DMS 273 (cell line): ENCODE measurements around the gene ASB16.
A peak's percentile ranks its signal among the peaks of the same experiment; 100 is the strongest.

Experiments used
- DNase-seq: peaks from one replicate; lab custom pipeline; 2025; ENCODE audit not compliant: unreplicated experiment; lab: John Stamatoyannopoulos, UW

Gene ASB16

DNA sequence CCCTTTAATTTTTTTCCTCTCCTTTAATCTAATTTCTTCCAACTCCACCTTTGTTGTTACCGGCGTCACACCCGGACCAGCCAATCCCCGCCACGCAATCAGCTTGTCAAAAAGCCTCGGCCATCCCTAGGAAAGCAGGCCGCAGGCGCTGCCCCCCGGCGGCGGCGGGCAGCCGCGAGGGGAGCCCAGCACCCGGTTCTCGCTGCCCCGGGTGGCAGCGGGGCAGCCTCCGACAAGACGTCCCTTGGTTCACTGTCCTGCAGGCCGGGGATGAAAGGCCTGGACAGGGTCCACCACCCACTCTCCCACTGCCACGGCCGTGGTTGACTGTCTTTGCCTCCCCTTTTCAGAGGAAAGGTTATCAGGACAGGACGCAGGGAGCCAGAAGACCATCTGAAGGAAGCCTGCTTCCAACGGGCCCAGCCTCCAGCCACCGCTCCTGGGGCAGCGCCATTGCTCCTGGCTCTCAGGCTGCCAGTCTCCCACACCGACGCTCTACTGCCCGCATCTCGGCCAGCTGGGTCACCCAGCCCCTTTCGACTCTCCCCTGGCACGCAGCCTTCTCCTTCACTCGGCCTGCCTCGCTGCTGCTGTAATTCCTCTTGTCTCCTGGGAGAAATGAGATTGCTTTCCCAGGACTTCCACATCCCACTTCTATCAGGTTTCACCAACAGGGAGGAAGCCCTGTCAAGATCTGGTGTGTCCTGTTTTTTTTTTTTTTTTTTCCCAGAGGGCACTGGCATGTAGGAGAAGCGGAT, 51.8 kb downstream of the ASB16 start:
- DNase-seq, result peak; percentile 96

- peak; percentile 86 for DNase-seq
Observed at GRCh38 chr17:44223541-44224071, 53.1 kb downstream of the ASB16 start.
